Activated gamma-delta T cell (primary cell): ENCODE data around the gene CCT6A.
A peak's percentile ranks its signal among the peaks of the same experiment; 100 is the strongest.
"Not testable (repeated sequence)": the region's sequence is repeated elsewhere in the genome, so short reads cannot be mapped to it uniquely, and the experiment has no call there.

Experiments
- DNase-seq: peaks from one replicate; lab custom pipeline; 2025; lab: John Stamatoyannopoulos, UW
- total RNA-seq, 2 donors: gene quantifications; one replicate each; lab custom pipeline; 2026; lab: John Stamatoyannopoulos, UW

CCT6A gene
- 157 to 162 reads per million in 2 donors for total RNA-seq

GRCh38 chr7:56051339-56052191 is at the start of gene CCT6A, which contains the start of gene PSPH:
CCT6A (plus strand) TSS chr7:56051765; CDS start chr7:56051849, 84 bp downstream.
PSPH (minus strand) TSS chr7:56051444; CDS start chr7:56021212, 30,232 bp downstream.
- DNase-seq = peak; percentile 91

GRCh38 chr7:56003749-56004148 is 47.8 kb upstream of the CCT6A start:
- no peak for DNase-seq

GRCh38 chr7:56007167-56007652 is 44.4 kb upstream of the CCT6A start:
- DNase-seq = no peak

GRCh38 chr7:56007891-56008290 is 43.7 kb upstream of the CCT6A start:
- DNase-seq = no peak

- no peak for DNase-seq
Measured at GRCh38 chr7:56009695-56010094, 41.9 kb upstream of the CCT6A start.

- DNase-seq = not testable (repeated sequence)
Measured at GRCh38 chr7:56017015-56017414, 34.5 kb upstream of the CCT6A start.

GRCh38 chr7:56019501-56019900 is 32.1 kb upstream of the CCT6A start:
- no peak for DNase-seq

- no peak for DNase-seq
Measured at GRCh38 chr7:56023500-56023899, 28.1 kb upstream of the CCT6A start.

GRCh38 chr7:56026538-56026937 is 25.0 kb upstream of the CCT6A start:
- no peak for DNase-seq

GRCh38 chr7:56028942-56029630 is 22.5 kb upstream of the CCT6A start:
- DNase-seq = no peak

- no peak for DNase-seq
Measured at GRCh38 chr7:56030340-56030739, 21.2 kb upstream of the CCT6A start.

- not testable (repeated sequence) for DNase-seq
Measured at GRCh38 chr7:56031556-56031955, 20.0 kb upstream of the CCT6A start.

- DNase-seq = not testable (repeated sequence)
Measured at GRCh38 chr7:56032578-56032977, 19.0 kb upstream of the CCT6A start.

GRCh38 chr7:56033671-56034432 is 17.7 kb upstream of the CCT6A start:
- peak; percentile 41 for DNase-seq

- no peak for DNase-seq
Measured at GRCh38 chr7:56040730-56041129, 10.8 kb upstream of the CCT6A start.

GRCh38 chr7:56045758-56046157 is 5.8 kb upstream of the CCT6A start:
- DNase-seq = not testable (repeated sequence)

GRCh38 chr7:56046721-56047445 is 4.7 kb upstream of the CCT6A start:
- DNase-seq = no peak

GRCh38 chr7:56047446-56048116 is 4.0 kb upstream of the CCT6A start:
- DNase-seq = not testable (repeated sequence)

GRCh38 chr7:56048245-56048644 is 3.3 kb upstream of the CCT6A start:
- no peak for DNase-seq

GRCh38 chr7:56048763-56049162 is 2.8 kb upstream of the CCT6A start:
- DNase-seq = not testable (repeated sequence)

GRCh38 chr7:56051053-56051338 is 569 bp upstream of the CCT6A start:
- no peak for DNase-seq
